ENCODE data around the gene MMP25. TPM values are rescaled to one million over a fixed set of nuclear protein-coding genes. Genes with fewer than 3 reads are reported as not detected.
"Not testable (repeated sequence)": the region's sequence is repeated elsewhere in the genome, so short reads cannot be mapped to it uniquely, and the experiment has no call there.

The MMP25 gene
- total and polyA plus RNA-seq, 2 donors from 2014 or later: 0.65 to 1.7 TPM

- Histone ChIP-seq H3K36me3 (ENCODE audit: control insufficient read depth in 2 of 3, insufficient read depth in 3 of 3, low read length in 3 of 3) (no peaks in the 10 kb centered on the region), H3K27ac (ENCODE audit: low read depth in 2 of 2, low read length in 2 of 2) (no peak overlapping the region), H3K9me3 (ENCODE audit: control insufficient read depth in 2 of 3, insufficient read depth in 1 of 3, low read length in 3 of 3) (no peaks in the 10 kb centered on the region), H3K27me3 (ENCODE audit: control insufficient read depth, insufficient read depth, low read length) (no peaks in the 10 kb centered on the region), H3K4me1 (ENCODE audit: control insufficient read depth in 2 of 3, insufficient read depth in 2 of 3, low read depth in 1 of 3, low read length in 3 of 3) (peaks cover 0 to 8% (median 0%) of the 10 kb centered on the region in 3 donors), H3K9ac (ENCODE audit: low read length in 3 of 3) (no peak overlapping the region), H3K4me3 (ENCODE audit: low read length in 3 of 3) (no peak overlapping the region)
- no peak for TF ChIP-seq CTCF (IDR thresholded peaks at IDR 0.05; ENCODE audit: borderline replicate concordance, extremely low read depth, insufficient read depth)
- peak in 1 of 5 donors; percentile 15 for DNase-seq
- intact Hi-C loops (cut with DNase I): no loop called here
- FAIRE-seq: no peak
These were observed 25.3 kb downstream of the MMP25 start for GRCh38 chr16:3071655-3072054.

- H3K27ac ChIP-seq (ENCODE audit: low read depth in 2 of 2, low read length in 2 of 2); H3K4me3 ChIP-seq (ENCODE audit: low read length in 3 of 3); H3K36me3 ChIP-seq (ENCODE audit: control insufficient read depth in 2 of 3, insufficient read depth in 3 of 3, low read length in 3 of 3); intact Hi-C loops (cut with DNase I); H3K9me3 ChIP-seq (ENCODE audit: control insufficient read depth in 2 of 3, insufficient read depth in 1 of 3, low read length in 3 of 3); H3K4me1 ChIP-seq (ENCODE audit: control insufficient read depth in 2 of 3, insufficient read depth in 2 of 3, low read depth in 1 of 3, low read length in 3 of 3); H3K9ac ChIP-seq (ENCODE audit: low read length in 3 of 3); FAIRE-seq; H3K27me3 ChIP-seq (ENCODE audit: control insufficient read depth, insufficient read depth, low read length): not testable (repeated sequence)
- DNase-seq: peak in 1 of 5 donors; percentile 49
These were observed 25.8 kb downstream of the MMP25 start for GRCh38 chr16:3072148-3072547.

GRCh38 chr16:3072576-3073263 is 26.4 kb downstream of the MMP25 start:
- H3K27ac ChIP-seq (ENCODE audit: low read depth in 2 of 2, low read length in 2 of 2); H3K36me3 ChIP-seq (ENCODE audit: control insufficient read depth in 2 of 3, insufficient read depth in 3 of 3, low read length in 3 of 3); H3K9ac ChIP-seq (ENCODE audit: low read length in 3 of 3); H3K4me3 ChIP-seq (ENCODE audit: low read length in 3 of 3); intact Hi-C loops (cut with DNase I); H3K4me1 ChIP-seq (ENCODE audit: control insufficient read depth in 2 of 3, insufficient read depth in 2 of 3, low read depth in 1 of 3, low read length in 3 of 3); H3K27me3 ChIP-seq (ENCODE audit: control insufficient read depth, insufficient read depth, low read length); H3K9me3 ChIP-seq (ENCODE audit: control insufficient read depth in 2 of 3, insufficient read depth in 1 of 3, low read length in 3 of 3); FAIRE-seq: not testable (repeated sequence)
- DNase-seq: peak in 1 of 5 donors; percentile 22

- intact Hi-C loops (cut with DNase I): no loop called here
- H3K9me3 ChIP-seq (ENCODE audit: control insufficient read depth in 2 of 3, insufficient read depth in 1 of 3, low read length in 3 of 3): no peaks in the 10 kb centered on the region
- TF ChIP-seq CTCF (IDR thresholded peaks at IDR 0.05; ENCODE audit: borderline replicate concordance, extremely low read depth, insufficient read depth): no peak
- no peak overlapping the region for H3K4me3 ChIP-seq (ENCODE audit: low read length in 3 of 3)
- no peaks in the 10 kb centered on the region for H3K36me3 ChIP-seq (ENCODE audit: control insufficient read depth in 2 of 3, insufficient read depth in 3 of 3, low read length in 3 of 3)
- H3K27me3 ChIP-seq (ENCODE audit: control insufficient read depth, insufficient read depth, low read length): no peaks in the 10 kb centered on the region
- H3K4me1 ChIP-seq (ENCODE audit: control insufficient read depth in 2 of 3, insufficient read depth in 2 of 3, low read depth in 1 of 3, low read length in 3 of 3): peaks cover 0 to 6% (median 0%) of the 10 kb centered on the region in 3 donors
- no peak overlapping the region for H3K9ac ChIP-seq (ENCODE audit: low read length in 3 of 3)
- no peak for FAIRE-seq
- DNase-seq: peak in 1 of 5 donors; percentile 22
- no peak overlapping the region for H3K27ac ChIP-seq (ENCODE audit: low read depth in 2 of 2, low read length in 2 of 2)
These were observed 27.1 kb downstream of the MMP25 start for GRCh38 chr16:3073448-3073847.
